Measurements from ENCODE around the gene AGPS. TPM values are rescaled to one million over a fixed set of nuclear protein-coding genes. Genes with fewer than 3 reads are reported as not detected.
"Not testable (repeated sequence)": the region's sequence is repeated elsewhere in the genome, so short reads cannot be mapped to it uniquely, and the experiment has no call there.

AGPS gene
- total RNA-seq, 1 donor from 2014 or later: 67.1 TPM

GRCh38 chr2:177467646-177468045, 75.1 kb downstream of the AGPS start:
- intact Hi-C loops (cut with micrococcal nuclease): no loop called here

GRCh38 chr2:177471990-177472389, 79.4 kb downstream of the AGPS start:
- intact Hi-C loops (cut with micrococcal nuclease): no loop called here

- intact Hi-C loops (cut with micrococcal nuclease): no loop called here
Measured at GRCh38 chr2:177474301-177474700, 81.7 kb downstream of the AGPS start.

GRCh38 chr2:177474998-177475397, 82.4 kb downstream of the AGPS start:
- intact Hi-C loops (cut with micrococcal nuclease): no loop called here

- intact Hi-C loops (cut with micrococcal nuclease): no loop called here
Measured at GRCh38 chr2:177476897-177477296, 84.3 kb downstream of the AGPS start.

GRCh38 chr2:177478029-177478428, 85.5 kb downstream of the AGPS start:
- intact Hi-C loops (cut with micrococcal nuclease): no loop called here

- intact Hi-C loops (cut with micrococcal nuclease): no loop called here
Measured at GRCh38 chr2:177478907-177479306, 86.3 kb downstream of the AGPS start.

- intact Hi-C loops (cut with micrococcal nuclease): no loop called here
Measured at GRCh38 chr2:177482195-177482594, 89.6 kb downstream of the AGPS start.

GRCh38 chr2:177483531-177483930, 91.0 kb downstream of the AGPS start:
- intact Hi-C loops (cut with micrococcal nuclease): no loop called here

GRCh38 chr2:177484180-177484795, 91.7 kb downstream of the AGPS start:
- intact Hi-C loops (cut with micrococcal nuclease): no loop called here

- intact Hi-C loops (cut with micrococcal nuclease): not testable (repeated sequence)
Measured at GRCh38 chr2:177485657-177486056, 93.1 kb downstream of the AGPS start.

GRCh38 chr2:177489719-177490301, 97.2 kb downstream of the AGPS start:
- intact Hi-C loops (cut with micrococcal nuclease): loop anchor here (1.0 kb wide), 1 partner anchor 234 kb away; no protein-coding TSS in a partner anchor

GRCh38 chr2:177495945-177496344, 103.4 kb downstream of the AGPS start:
- intact Hi-C loops (cut with micrococcal nuclease): no loop called here

- intact Hi-C loops (cut with micrococcal nuclease): no loop called here
Measured at GRCh38 chr2:177496921-177497320, 104.3 kb downstream of the AGPS start.

GRCh38 chr2:177501186-177501585, 108.6 kb downstream of the AGPS start:
- intact Hi-C loops (cut with micrococcal nuclease): no loop called here

GRCh38 chr2:177506505-177506904, 113.9 kb downstream of the AGPS start:
- intact Hi-C loops (cut with micrococcal nuclease): no loop called here

- intact Hi-C loops (cut with micrococcal nuclease): no loop called here
Measured at GRCh38 chr2:177506998-177507397, 114.4 kb downstream of the AGPS start.

GRCh38 chr2:177516824-177517544, 124.4 kb downstream of the AGPS start:
- intact Hi-C loops (cut with micrococcal nuclease): no loop called here

GRCh38 chr2:177518754-177519153, 126.2 kb downstream of the AGPS start:
- intact Hi-C loops (cut with micrococcal nuclease): no loop called here

GRCh38 chr2:177519534-177520115, 127.1 kb downstream of the AGPS start:
- intact Hi-C loops (cut with micrococcal nuclease): no loop called here

- intact Hi-C loops (cut with micrococcal nuclease): no loop called here
Measured at GRCh38 chr2:177520324-177520723, 127.8 kb downstream of the AGPS start.

- intact Hi-C loops (cut with micrococcal nuclease): no loop called here
Measured at GRCh38 chr2:177523781-177524180, 131.2 kb downstream of the AGPS start.

Data from T-helper 2 cell treated with Interferon-gamma antibody and Interleukin-4, amounts not matched to agents 100 ng/mL and 5 ng/mL, for 36 hours (primary cell).